ENCODE measurements around the gene ALX4. TPM values are rescaled to one million over a fixed set of nuclear protein-coding genes. Genes with fewer than 3 reads are reported as not detected.

ALX4 gene
- total and polyA plus RNA-seq, 9 of the 15 experiments (the other 6 are each of a cell fraction or from before 2014, with no cell fraction given): 0.07 to 1.2 (median 0.33) TPM

- TF ChIP-seq STAT5B (CRISPR knock-in tag; IDR thresholded peaks at IDR 0.05): no peak
- TF ChIP-seq CBFA2T3 (IDR thresholded peaks at IDR 0.05): no peak
- TF ChIP-seq ZNF696 (CRISPR knock-in tag; conservative IDR thresholded peaks at IDR 0.05): no peak
- no peak for TF ChIP-seq HNRNPH1 (optimal IDR thresholded peaks at IDR 0.05; ENCODE audit: low read depth, low read length)
Measured at GRCh38 chr11:44275241-44275640, 34.7 kb downstream of the ALX4 start (continued).

GRCh38 chr11:44274404-44274803 lies 35.5 kb downstream of the ALX4 start:
- DNase-seq (ENCODE audit: extremely low read depth in 1 of 4, low spot score in 3 of 4) (no peak), ATAC-seq (no peak), FAIRE-seq (peak; percentile 48)
- Histone ChIP-seq H3K27ac (ENCODE audit: extremely low read depth, low read depth, low read length) (no peak overlapping the region), H3K9ac (ENCODE audit: insufficient read depth in 1 of 2, low read depth in 2 of 2, low read length in 2 of 2) (no peak overlapping the region), H3K9me3 (replicated peaks; ENCODE audit: control insufficient read depth, insufficient read depth, low read depth, low read length) (no peaks in the 10 kb centered on the region), H3K79me2 (ENCODE audit: control insufficient read depth, insufficient read depth, low read length) (no peaks in the 10 kb centered on the region), H3K4me3 (no peak overlapping the region), H2AFZ (ENCODE audit: low read depth, low read length) (no peak overlapping the region), H4K20me1 (replicated peaks; ENCODE audit: control insufficient read depth, insufficient read depth, low read length) (peaks cover 5% of the 10 kb centered on the region; the same call in 1 of the 2 replicates), H3K4me1 (replicated peaks in 1 of 2; ENCODE audit: control insufficient read depth in 2 of 2, insufficient read depth in 2 of 2, low read length in 2 of 2) (peaks cover 23 to 27% of the 10 kb centered on the region in 2 experiments), H3K36me3 (ENCODE audit: control insufficient read depth, insufficient read depth, low read length) (no peaks in the 10 kb centered on the region), H3K4me2 (ENCODE audit: insufficient read depth, low read length) (no peak overlapping the region), H3K27me3 (ENCODE audit: control insufficient read depth in 2 of 2, insufficient read depth in 2 of 2, low read length in 2 of 2) (peaks cover 0 to 2% of the 10 kb centered on the region in 2 experiments; a peak in 2 of 5 replicates), H3K9me1 (ENCODE audit: control insufficient read depth, insufficient read depth, low read length) (no peaks in the 10 kb centered on the region)
- BruUV-seq (replicated peaks): no TSS peak
- in situ Hi-C loops (cut with MboI) (no loop called here), intact Hi-C loops (cut with micrococcal nuclease) (loop anchor here (5.0 kb wide), 2 partner anchors 97 to 137 kb away; no protein-coding TSS in a partner anchor)
- 25% methylated on average over 1 of the region's 1 CpG for WGBS (ENCODE audit: insufficient coverage, low coverage, missing lambda C conversion rate)
- ChIA-PET CTCF (ENCODE audit: low intra/inter-chr PET ratio) (no interaction called here), POLR2A (no interaction called here)
- no peak for TF ChIP-seq CBX5 (IDR thresholded peaks at IDR 0.05; ENCODE audit: borderline replicate concordance, low read depth)
- no peak for TF ChIP-seq ARID1B (IDR thresholded peaks at IDR 0.05)
- TF ChIP-seq KLF1 (tag; IDR thresholded peaks at IDR 0.05): no peak
- no peak for TF ChIP-seq ATF2 (CRISPR knock-in tag; IDR thresholded peaks at IDR 0.05)
- no peak for TF ChIP-seq CCNT2 (IDR thresholded peaks at IDR 0.05; ENCODE audit: borderline replicate concordance, extremely low read depth, insufficient read length, low read depth, low read length)
- no peak for TF ChIP-seq PHF21A (IDR thresholded peaks at IDR 0.05; ENCODE audit: borderline replicate concordance, low read depth)
- TF ChIP-seq MIER1 (IDR thresholded peaks at IDR 0.05; ENCODE audit: low read depth): 0 out of 2 replicates have a peak, but pooled peaks have one; percentile 48
- no peak for TF ChIP-seq PHTF2 (CRISPR knock-in tag; IDR thresholded peaks at IDR 0.05)
- TF ChIP-seq TSC22D4 (tag; IDR thresholded peaks at IDR 0.05): 0 out of 2 replicates have a peak, but pooled peaks have one; percentile 63
- TF ChIP-seq PTBP1 (IDR thresholded peaks at IDR 0.05; ENCODE audit: low read depth, low read length): no peak
- TF ChIP-seq ZNF232 (CRISPR knock-in tag; IDR thresholded peaks at IDR 0.05): no peak
- TF ChIP-seq NFE2 (IDR thresholded peaks at IDR 0.05; ENCODE audit: low read depth): no peak
- TF ChIP-seq IFI16 (CRISPR knock-in tag; IDR thresholded peaks at IDR 0.05): no peak
- no peak for TF ChIP-seq PBX2 (CRISPR knock-in tag; IDR thresholded peaks at IDR 0.05; ENCODE audit: low read depth)
- no peak for TF ChIP-seq PBX2 (tag; conservative IDR thresholded peaks at IDR 0.05; ENCODE audit: low read depth)
- TF ChIP-seq EHMT2 (IDR thresholded peaks at IDR 0.05): peak; percentile 89
